TTC549 (cell line): ENCODE data around the gene TIMM29.

Source experiments
- FAIRE-seq: peaks from 2 replicates; lab custom pipeline; 2012; peaks lifted over from hg19 to GRCh38; lab: Jason Lieb, UNC

The TIMM29 gene

DNA sequence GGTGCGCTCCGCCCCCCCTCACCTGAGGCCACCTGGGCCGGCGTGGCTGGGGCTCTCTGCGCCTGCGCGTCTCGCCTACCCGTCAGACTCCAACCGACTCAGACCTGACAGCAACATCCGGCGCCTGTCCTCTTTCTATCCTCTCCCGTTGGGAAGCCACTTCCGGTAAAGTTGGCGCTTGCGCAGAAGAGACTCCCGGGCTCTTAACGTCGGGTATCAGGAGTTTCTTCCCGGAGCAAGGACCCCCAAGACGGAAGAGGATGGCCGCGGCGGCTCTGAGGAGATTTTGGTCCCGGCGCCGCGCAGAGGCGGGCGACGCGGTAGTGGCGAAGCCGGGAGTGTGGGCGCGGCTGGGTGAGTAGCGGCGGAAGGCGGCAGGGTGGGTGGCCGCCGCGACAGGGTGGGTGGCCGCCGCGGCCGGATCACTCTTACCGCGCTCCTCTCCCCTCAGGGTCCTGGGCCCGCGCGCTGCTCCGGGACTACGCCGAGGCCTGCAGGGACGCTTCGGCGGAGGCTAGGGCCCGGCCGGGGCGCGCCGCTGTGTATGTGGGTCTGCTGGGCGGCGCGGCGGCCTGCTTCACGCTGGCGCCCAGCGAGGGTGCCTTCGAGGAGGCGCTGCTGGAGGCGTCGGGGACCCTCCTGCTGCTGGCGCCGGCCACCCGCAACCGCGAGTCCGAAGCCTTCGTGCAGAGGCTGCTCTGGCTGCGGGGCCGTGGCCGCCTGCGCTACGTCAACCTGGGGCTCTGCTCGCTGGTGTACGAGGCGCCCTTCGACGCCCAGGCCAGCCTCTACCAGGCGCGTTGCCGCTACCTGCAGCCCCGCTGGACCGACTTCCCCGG, at the start of gene TIMM29, which contains the start of gene YIPF2:
Gene TIMM29, plus strand, starts transcription at position 249 of the 839 bp plus-strand sequence. Its CDS starts 12 bp downstream, at position 261.
Gene YIPF2, minus strand, starts transcription at position 77 of the 839 bp plus-strand sequence. CDS start 229 bp downstream, outside the sequence.
- no peak for FAIRE-seq

DNA sequence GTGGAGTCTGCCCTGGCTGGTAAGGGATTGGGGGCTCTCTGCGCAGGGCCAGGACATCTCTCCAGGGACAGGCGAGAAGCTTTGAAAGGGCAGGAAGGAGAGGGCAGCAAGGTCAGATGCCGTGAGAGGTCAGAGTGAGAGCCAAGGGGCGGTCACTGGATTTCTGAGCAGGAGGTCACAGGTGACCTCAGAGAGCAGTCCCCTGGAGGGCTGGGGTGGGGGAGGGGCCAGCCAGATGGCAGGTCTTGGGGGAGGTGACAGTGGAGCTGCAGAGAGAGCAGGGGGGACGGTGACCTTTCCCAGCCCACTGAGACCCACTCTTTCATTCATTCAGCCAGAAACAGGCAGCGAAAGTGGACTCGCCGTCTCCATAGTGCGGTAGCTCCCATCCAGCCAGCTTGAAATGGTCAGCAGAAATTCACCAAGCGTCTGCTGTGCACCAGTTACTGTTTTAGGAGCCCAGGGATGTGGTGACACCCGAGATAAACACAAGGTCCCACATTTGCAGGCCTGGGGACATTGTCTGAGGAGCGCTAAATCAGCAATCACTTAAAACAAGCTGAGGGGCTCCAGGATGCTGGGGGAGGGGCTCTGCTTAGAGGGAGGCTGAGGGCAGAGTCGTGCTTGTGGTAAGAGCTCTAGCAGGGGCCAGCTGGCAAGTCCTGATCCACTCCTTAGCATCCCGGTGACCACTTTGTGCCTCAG, 47.1 kb upstream of the TIMM29 start:
- FAIRE-seq = no peak

DNA sequence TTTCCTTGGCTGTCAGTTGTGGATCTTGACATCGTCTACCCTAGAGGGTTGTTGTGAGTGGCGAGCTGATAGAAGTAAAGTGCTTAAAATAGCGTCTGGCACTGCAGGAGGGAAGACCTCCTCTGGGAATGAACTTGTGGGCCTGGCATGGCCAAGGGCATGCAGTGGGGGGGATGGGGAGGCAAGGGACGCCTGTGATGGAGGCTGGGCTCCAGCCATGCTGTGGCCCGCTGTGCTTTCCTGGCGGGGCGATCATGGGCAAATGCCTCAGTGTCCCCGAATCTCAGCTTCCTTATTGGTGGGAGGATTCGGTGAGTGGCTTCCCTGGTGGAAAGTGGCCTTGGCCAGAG, 46.5 kb upstream of the TIMM29 start:
- FAIRE-seq = no peak

DNA sequence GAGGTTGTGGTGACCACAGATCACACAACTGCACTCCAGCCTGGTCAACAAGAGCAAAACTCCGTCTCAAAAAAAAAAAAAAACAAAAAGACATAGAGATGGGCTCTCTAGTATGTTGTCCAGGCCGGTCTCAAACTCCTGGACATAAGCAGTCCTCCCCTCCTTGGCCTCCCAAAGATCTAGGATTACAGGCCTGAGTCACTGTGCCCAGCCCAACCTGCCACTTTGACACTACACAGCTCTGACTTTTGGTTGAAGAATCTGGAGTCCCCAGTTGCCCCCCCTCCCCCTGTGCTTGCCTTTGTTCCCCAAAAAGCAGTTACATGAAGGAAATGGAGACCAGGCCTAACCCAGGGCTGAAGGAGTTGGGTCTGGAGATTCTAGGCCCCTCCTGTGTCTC, 44.3 kb upstream of the TIMM29 start:
- FAIRE-seq = no peak

DNA sequence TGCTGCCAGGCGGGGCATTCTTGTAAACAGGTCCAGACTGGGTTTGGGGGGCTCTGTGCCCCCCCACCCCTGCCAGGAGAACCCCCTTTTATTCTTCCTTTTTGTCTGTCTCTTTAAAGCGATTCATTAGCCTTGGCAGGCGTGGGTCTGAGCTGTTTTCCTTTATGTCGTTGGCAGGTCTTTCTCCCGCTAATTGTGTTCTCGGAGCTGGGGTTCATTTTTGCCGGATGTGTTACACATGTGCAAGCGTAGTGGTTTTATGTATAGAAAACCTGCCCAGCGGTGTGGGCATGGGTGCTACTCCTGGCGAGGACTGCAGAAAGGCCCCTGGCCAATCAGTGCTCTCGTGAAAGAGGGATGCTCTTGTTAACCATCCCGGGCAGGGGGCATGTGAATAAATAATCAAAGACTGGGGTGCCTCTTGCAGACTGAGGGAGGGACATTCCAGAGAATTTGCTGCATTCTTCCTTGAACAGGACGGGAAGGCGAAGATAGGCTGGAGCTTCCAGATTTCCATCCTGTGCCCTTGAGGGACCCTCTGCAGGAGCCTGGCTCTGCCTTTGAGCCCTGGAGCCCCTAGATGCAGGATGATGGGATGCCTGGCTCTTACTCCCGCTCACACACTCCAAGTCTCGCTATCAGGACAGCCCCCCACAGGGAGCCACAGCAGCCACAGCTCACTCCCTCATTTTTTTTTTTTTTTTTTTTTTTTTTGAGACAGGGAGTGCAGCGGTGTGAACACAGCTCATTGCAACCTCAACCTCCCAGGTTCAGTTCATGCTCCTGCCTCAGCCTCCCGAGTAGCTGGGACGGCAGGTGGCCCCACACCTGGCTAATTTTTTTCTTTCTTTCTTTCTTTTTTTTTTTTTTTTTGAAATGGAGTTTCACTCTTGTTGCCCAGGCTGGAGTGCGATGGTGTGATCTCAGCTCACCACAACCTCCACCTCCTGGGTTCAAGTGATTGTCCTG, 43.1 kb upstream of the TIMM29 start:
- FAIRE-seq = no peak

DNA sequence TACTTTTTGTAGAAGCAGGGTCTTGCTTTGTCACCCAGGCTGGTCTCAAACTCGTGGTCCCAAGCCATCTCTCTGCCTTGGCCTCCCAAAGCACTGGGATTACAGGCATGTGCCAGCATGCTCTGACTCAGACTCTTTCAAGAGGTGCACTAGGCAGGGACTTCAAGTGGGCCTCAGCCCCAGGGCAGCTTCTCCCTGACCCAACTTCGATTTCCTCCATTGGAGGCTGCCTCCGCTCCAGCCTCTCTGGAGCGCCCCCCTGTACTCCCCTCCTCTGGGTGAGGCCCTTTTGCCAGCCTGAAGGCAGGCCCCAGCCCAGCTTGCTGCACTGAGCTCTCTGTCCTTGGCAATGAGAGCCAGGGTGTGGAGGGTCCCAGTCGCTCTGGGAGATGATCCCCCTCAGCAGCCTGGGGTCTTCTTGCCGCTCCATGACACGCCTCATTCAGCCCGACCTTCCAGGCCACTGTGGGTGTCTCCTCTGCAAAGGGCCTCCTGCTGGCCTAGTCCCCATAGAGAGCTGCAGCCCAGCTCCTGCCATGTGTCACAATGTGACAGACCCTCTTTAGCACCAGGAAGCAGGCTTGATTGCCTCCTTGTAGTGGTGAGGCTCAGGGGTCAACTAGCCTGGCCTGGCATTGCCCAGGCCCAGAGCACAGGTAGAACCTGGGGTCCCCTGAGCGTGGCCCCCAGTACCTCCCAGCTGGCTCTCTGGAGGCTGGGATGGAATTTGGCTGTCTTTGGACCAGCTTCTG, 40.8 kb upstream of the TIMM29 start:
- no peak for FAIRE-seq

DNA sequence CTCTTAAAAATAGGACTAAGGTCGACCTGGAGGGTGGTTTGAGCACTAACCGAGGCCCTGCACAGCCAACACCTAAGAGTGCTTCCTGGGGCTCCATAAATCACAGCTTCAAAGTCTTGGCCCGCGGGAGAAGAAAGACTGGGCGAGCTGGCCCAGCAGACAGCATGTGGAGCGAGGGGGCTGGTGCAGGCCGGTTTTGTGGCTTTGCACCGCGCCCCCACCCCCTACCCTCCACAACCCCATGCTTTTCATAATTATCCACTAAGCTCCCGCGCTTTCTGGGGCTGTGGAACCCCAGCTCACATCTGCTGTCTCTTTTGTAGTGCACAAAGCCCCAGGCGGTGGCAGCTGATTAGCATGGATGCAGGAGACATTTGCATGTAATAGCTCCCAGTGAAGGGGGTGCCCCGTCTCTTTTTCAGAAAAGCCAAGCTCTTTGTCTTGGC, 40.2 kb upstream of the TIMM29 start:
- FAIRE-seq = no peak

DNA sequence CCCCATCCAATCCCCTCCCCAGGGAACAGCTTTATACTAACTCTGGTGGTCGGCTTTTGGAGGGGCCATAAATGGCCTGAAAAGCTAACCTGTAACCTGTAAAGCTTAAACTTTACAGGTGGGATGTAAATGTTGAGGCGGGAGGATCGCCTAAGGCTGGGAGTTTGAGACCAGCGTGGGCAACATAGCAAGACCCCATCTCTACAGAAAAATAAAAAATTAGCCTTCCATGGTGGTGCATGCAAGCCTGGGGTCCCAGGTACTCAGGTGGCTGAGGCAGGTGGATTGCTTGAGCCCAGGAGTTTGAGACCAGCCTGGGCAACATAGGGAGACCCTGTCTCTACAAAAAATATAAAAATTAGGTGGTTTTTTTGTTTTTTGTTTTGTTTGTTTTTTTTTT, 38.7 kb upstream of the TIMM29 start:
- no peak for FAIRE-seq

DNA sequence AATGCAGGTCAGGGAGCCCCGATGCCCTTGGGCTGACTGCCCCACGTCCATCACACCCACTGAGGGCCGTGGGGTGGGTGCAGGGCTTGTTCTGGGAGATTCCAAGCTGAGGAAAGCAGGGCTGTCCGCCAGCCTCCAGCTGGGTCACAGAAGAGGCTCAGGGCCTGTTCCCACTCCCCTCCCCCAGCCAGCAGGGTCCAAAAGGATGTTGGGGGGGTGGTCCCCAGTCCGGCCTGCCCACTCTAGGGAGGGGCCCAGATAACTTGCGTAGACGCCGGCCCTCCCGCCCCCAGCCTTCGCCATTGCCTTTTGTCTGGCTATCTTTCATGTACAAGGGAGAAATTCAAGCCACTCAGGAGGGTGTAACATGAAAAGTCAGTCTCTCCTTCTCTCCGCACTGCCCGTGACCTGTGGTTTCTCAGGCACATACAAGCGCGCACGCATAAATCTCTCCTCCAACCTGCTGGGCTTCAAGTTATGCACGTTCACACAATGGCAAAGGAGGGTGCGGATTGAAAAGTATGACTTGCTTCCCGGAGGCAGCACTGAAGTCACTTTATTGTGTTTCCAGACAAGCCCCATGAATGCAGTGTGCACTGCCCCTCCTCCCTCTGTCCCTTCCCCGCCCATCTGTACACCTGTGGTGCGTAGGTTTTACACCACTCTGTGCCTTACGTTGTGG, 37.1 kb upstream of the TIMM29 start:
- no peak for FAIRE-seq

DNA sequence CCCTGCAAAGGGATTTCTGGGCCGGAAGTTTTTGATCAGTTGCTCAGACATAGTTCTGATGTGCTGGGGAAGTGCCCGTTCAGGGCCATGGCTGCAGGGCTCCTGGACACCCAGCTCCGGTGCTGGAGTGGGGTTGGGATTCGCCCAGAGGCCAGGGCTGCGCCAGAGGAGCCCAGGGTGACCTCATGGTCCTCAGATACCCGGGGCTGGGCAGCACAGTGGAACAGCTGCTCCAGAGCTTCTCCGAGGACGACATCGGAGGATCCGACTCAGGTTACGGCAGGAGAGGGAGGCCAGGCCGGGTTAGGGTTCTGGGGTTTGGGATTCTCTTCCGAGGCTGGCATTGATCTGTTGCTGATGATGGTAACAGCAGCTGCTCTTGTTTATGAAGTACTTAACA, 36.4 kb upstream of the TIMM29 start:
- FAIRE-seq = no peak

DNA sequence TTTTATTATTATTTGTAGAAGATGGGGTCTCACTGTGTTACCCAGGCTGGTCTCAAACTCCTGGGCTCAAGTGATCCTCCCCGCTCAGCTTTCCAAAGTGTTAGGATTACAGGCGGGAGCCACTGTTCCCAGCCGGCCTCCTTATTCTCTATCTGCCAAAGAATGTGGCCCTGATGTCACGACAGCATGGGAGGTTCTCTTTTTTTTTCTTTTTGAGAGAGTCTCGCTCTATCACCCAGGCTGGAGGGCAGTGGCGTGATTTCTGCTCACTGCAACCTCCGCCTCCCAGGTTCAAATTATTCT, 33.7 kb upstream of the TIMM29 start:
- no peak for FAIRE-seq

DNA sequence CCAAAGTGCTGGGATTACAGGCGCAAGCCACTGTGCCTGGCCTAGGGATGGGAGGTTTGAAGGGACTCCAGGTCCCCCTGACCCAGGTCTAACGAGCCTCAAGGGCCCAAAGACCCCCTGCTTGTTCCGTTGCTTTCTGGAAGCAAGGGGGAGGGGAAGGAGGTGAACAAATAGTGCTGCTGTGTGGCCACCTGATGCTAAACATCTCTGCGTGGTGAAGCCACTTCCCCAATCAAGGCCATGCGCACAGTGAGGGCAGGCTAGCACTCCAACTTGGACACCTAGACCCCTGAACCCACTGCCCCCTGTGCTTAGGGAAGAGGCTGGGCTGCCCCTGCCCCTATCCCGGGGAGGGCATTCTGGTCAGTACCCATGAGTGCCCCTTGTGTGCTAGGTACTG, 33.2 kb upstream of the TIMM29 start:
- FAIRE-seq = no peak

DNA sequence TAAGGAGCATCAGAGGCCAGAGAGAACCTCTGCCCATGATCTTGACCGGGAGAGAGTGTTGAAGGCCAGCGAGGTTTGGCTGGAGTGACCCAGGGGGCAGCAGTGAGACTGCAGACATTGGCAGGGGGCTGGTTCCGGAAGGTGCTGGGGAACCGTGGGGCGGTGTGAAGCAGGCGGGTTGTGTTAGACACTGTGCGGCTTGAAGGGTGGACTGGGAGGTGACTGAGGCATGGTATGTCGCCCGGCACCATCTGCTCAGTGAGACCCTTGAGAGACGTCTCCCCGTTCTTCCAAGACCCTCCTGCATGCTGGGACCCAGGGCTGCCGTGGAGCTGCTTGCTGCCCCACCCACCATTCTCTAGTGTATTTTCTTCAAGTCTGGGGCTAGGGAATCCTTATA, 32.7 kb upstream of the TIMM29 start:
- no peak for FAIRE-seq

DNA sequence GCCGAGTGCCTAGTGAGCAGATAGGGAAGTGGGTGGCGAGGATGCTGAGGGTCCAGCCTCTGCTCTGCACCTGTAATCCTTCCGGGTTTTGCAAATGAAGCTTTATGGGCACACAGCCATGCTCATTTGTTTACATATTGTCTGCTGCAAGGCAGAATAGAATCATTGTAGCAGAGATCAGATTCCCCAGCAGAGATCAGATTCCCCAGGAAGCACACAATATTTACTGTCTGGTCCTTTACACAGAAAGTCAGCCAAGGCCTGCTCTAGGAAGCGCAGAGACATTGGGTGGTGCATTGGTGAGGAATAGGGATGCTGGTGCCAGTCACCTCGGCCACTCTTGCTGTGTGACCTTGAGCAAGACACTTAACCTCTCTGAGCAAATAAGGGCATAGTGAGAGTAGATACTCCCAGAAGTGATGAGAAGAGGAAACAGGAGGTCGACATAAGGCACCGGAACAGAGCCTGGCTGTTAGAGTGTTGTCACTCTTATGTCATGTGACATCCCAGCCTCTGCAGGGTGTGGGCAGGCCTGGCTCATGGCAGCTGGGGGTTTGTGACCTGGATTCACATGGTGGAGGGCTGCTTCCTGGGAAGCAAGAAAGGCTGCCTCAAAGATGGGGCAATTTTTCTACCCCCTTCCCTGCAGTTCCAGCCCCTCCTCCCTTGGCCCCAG, 31.6 kb upstream of the TIMM29 start:
- FAIRE-seq = no peak

DNA sequence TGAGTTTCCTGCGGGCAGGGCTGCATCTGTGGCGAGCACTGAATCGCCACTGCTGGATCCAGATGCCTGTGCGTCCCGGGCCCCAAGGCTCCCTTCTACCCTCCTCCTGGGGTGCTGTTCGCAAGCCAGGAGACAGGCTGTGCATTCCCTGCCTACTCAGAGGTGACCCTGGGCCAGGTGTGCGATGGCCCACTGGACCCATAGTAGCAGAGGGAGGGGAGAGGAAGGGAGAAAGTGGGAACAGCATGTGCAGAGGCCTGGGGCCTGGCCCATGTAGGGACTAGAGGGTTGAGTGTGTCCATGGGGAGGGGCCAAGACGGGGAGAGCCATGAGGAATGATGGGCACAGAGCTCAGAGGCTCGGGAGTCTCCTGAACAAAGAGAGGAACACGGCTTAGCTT, 30.0 kb upstream of the TIMM29 start:
- no peak for FAIRE-seq

DNA sequence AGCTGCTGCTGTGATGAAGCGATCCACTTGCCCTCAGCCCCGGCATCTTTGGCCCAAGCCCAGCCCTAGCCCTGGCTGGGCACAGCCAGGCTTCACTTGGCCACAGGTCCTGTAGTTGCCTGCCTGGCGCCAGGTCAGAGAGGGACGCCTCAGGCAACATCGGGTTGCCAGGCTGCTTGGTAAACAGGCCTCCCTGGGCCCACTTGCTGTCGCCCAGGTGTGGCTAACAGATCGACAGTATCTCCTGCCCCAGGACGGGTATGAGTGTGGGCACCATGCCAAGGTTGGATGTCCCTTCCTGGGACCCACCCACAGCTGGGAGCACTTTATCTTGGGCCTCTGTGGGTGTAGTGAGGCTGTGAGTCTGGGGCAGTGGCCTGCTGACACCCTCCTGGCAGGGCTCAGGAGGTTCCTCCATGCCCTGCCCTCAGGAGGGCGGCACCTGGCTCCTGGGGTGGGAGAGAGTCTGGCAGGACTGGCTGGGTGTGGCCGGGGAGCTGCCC, 29.4 kb upstream of the TIMM29 start:
- FAIRE-seq = no peak

DNA sequence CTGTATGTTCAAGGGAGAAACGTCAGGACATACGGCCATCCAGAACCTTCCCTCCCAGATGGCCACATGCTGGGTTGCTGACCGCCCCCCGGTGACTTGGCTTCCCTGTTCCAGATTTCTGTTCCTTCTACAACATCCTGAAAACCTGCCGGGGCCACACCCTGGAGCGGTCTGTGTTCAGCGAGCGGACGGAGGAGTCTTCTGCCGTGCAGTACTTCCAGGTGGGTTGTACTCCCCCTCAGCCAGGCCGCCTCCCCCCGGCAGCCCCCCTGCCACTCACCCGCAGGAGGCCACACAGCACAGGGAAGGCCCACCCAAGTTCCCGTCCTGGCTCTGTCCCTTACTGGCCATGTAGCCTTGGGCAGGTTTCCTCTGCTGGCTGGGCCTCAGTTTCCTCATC, 20.7 kb upstream of the TIMM29 start:
- no peak for FAIRE-seq

DNA sequence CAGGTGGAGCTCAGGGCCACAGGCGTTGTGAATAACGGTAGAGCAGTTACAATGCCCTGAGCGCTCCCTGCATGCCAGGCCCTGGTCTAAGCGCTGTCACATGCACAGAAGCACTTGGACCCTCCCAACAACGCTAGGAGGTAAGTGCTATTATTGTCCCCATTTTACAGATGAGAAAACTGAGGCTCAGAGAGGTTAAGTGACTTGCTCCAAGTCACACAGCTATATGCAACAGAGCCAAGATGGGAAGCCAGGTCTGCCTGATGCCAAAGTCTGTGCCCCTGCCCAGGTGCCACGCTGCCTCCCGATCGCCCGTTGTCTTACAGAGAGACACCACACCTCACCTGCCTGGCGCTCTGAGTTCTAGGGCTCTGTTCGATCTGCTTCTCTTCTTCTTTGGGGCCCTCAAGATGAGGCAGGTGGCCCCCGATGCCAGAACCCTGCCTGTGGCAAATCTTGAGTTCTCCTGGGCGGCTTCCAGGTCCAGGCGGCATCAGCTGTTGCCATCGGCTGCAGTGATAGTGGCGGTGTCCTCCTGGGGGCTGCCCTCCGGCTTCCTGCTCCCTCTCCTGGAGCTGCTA, 20.1 kb upstream of the TIMM29 start:
- FAIRE-seq = no peak

DNA sequence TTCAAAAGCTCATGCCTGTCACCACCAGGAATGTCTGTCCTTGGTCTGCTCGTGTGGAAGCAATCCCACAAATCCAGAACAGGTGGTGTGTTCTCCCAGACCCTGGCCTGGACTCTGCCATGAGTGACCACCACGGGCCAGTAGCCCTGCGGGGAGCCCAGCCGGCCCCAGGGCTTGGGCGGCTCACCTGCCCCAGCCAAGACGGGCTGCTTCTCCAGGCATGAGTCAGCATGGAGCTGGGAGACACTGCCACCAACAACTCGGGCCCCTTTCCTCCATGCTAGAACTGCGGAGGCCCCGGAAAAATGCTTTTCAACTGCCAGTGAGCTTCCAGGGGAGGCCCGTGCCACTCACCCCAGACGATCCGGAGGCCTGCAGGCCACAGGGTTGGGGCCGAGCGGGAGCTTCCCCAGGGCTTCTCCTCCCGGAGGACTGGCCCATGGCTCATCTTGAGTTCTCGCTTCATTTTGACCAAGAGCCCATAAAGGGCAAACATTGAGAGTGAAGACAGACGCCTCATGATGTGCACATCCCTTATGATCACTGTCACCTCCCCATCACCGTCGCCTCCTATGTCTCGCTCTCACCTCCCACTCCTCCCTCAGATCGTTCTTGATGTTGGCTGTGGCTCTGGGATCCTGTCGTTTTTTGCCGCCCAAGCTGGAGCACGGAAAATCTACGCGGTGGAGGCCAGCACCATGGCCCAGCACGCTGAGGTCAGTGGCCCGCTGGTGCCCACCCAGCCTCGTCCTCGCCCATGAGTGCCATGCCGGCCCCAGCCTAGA, 16.8 kb upstream of the TIMM29 start:
- FAIRE-seq = no peak
